A549 treated with ZK216348 at 1 μM for 4 hours (cell line): Measurements from ENCODE around the gene SUPV3L1. TPM values are rescaled to one million over a fixed set of nuclear protein-coding genes. Genes with fewer than 3 reads are reported as not detected.

ENCODE experiments used
- total RNA-seq: library from RNA; stranded (reverse); fragments of 200-300 nt; extraction: Qiagen RNA extraction; gene quantifications from 5 replicates; pipeline ENCODE4 v1.2.3, GENCODE V29; 2022; ENCODE audit warnings: low read depth

SUPV3L1 gene
- 30.8 to 36.3 TPM (median 32.4 TPM) in 5 replicates for total RNA-seq

DNA sequence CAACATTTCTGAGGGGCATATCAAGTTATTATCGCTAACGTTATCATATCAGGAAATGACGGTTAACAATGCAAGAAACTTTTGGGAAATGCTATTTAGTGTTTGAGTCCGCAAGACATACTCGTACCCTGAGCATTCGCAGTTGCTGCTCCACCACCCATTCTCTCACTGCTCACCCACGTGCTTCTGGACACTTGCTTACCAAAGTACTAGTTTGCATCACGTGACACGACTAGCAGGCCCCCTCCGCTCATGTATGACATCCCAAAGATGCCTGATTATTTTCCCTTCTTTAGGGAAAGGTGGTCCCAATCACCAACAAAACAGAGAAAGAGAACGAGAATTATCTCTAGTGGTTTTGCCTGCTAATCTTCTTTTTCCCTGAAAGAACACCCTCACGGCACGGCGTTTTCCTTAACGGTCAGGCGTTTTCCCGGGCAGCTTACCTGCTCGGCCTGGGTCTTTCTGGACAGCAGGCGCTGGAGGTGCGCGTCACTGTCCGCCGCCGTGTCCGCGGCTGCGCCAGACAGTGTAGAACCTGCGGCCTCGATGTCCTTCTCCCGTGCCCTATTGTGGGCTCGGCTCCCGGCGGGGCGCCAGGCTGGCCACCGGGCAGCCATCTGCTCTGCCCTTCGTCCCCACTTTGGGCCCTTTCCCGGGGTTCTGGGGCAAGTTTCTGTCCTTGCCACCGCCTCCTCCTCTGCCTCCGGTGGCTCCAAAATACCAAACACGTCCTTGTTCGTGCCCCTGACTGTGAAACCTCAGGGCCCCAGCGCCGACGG lies at the start of gene SUPV3L1:
Gene SUPV3L1 (plus strand): TSS at position 492 of the 782 bp plus-strand sequence. CDS start 58 bp downstream, at position 550.

DNA sequence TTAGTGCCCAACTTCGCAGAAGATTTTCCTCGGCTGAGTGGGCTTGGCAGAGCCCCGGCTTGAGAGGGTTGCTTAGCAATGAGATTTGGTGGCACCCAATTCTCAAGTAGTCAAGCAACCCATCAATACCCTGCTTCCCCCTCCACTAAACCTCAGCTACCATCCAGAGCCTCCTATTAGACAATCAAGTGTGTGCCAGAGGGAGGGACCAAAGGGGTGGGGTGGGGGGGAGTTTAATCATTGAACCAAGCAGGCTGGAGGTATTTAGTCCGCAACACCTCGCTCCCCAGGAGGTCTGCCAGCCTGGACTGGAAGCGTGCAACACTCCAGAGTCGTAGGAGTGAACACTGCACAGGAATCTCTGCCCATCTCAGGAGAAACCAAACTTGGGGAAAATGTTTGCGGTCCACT lies 40.0 kb downstream of the SUPV3L1 start, which contains the start of gene HKDC1:
Gene HKDC1 (plus strand): TSS at position 292 of the 411 bp plus-strand sequence. CDS start 104 bp downstream, at position 396.

Other genes starting within 250 kb of the SUPV3L1 start
- 96.2 to 176 TPM (median 128 TPM) in 5 replicates for gene DDX21, start 224.1 kb upstream of the SUPV3L1 start, total RNA-seq
- gene KIFBP, start 191.4 kb upstream of the SUPV3L1 start, total RNA-seq = 34.6 to 51.7 TPM (median 43.5 TPM) in 5 replicates
- gene SRGN, start 92.1 kb upstream of the SUPV3L1 start, total RNA-seq = 65.0 to 99.8 TPM (median 67.3 TPM) in 5 replicates
- 38.1 to 94.4 TPM (median 47.5 TPM) in 5 replicates for gene VPS26A, start 56.1 kb upstream of the SUPV3L1 start, total RNA-seq
- 10.6 to 19.1 TPM (median 12.9 TPM) in 5 replicates for gene HKDC1, start 40.1 kb downstream of the SUPV3L1 start, total RNA-seq
- 37.5 to 44.1 TPM (median 40.7 TPM) in 5 replicates for gene HK1, start 98.3 kb downstream of the SUPV3L1 start, total RNA-seq
- 0.07 to 0.15 TPM (median 0.13 TPM) in 3 of 5 replicates, not detected in the others for gene TACR2, start 236.7 kb downstream of the SUPV3L1 start, total RNA-seq